Brain pericyte (primary cell): ENCODE results near the gene LMOD3.
A peak's percentile ranks its signal among the peaks of the same experiment; 100 is the strongest.

ENCODE experiments used
- DNase-seq: peaks from one replicate; pipeline ENCODE4 v3.0.0-alpha.2; 2012; ENCODE audit warnings: low read depth, low spot score

LMOD3 gene

DNA sequence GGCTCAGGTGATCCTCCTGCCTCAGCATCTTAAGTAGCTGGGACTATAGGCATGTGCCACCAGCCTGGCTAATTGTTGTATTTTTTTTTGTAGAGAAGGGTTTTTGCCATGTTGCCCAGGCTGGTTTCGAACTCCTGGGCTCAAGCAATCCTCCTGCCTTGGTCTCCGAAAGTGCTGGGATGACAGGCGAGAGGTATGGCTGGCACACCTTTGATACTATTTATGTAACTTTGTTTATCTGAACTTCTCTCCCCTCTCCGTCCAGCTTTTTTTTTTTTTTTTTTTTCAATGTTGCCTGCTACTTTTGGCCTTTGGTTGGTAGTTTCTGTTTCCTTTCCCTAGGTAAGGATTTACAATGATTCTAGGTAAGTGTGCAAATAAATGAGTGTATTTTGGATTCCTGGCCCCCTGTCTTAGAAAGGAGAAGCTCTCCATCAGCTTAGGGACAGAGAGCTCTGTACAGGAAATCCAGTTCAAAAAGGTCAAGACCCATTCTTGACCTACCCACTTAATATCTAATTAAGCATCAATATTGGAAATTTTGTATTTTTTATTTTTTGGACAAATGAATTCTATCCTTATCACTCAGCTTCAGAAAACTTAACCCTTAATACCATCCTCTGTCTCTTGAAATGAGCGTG, 30.9 kb downstream of the LMOD3 start:
- no peak for DNase-seq

DNA sequence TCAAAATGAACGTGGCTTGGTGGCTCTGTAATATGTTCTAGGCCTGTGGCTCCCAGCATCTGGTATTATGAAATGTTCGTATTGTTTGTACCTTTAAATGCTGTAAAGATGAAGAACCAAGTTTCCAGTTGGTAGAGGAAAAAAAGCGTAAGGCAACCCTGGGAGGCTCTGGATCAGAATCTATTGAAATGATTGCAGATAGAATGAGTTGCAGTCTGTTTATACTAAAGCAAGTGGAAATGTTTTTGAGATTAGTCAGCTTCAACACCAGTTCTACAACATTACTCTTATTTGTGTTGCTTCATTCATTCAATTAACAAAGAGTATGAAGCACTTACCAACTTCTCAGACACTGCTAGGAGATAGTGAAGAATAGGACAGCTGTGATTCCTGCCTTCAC, 32.4 kb downstream of the LMOD3 start:
- DNase-seq: no peak

DNA sequence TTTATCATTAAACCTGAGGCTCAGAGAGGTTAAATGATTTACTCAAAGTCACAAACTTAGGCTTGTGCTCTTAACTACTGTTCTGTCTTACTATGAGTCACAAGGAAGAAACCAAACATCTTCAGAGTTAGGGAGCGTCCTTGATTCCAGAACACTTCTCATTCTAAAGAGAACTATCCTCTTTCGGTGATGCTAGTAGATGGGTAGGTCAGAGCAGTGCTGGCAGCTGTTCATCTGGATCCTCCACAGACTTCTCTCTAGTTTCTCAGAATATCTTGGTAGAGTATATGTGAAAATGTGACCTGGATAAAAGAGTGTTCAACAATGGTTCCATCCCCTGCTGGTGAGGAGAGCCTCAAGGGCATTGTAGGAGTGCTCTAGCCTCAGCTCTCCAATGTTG, 34.3 kb downstream of the LMOD3 start:
- DNase-seq: no peak

DNA sequence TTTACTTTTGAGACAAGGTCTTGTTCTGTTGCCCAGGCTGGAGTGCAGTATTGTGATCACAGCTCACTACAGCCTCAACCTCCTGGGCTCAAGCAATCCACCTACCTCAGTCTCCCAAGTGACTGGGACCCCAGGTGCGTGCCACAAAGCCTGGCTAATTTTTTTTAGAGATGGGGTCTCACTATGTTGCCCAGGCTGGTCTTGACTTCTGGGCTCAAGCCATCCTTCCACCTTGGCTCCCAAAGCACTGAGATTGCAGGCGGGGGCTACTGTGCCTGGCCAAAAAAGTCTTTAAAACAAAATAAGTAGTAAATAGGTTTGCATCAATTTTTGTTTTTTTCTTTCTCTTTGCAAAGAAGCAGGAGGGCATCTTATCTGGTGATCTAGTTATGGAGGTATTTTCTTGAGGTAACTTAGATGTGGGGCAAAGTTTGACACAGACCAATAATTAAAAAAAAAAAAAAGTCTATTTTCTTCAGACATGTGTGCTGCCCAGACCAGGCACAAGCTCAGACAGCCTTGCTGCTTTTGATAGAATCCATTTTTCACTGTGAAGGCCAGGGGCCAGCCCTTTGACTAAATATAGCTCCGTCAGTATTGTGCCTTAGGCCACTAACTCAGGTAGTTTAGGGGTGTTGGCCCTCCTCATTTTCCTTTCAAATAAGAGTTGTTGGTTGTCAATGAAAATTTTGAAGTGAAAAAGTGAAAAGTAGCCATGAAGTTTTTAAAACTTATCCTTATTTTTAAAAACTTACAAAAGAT, 35.2 kb downstream of the LMOD3 start:
- DNase-seq: no peak

DNA sequence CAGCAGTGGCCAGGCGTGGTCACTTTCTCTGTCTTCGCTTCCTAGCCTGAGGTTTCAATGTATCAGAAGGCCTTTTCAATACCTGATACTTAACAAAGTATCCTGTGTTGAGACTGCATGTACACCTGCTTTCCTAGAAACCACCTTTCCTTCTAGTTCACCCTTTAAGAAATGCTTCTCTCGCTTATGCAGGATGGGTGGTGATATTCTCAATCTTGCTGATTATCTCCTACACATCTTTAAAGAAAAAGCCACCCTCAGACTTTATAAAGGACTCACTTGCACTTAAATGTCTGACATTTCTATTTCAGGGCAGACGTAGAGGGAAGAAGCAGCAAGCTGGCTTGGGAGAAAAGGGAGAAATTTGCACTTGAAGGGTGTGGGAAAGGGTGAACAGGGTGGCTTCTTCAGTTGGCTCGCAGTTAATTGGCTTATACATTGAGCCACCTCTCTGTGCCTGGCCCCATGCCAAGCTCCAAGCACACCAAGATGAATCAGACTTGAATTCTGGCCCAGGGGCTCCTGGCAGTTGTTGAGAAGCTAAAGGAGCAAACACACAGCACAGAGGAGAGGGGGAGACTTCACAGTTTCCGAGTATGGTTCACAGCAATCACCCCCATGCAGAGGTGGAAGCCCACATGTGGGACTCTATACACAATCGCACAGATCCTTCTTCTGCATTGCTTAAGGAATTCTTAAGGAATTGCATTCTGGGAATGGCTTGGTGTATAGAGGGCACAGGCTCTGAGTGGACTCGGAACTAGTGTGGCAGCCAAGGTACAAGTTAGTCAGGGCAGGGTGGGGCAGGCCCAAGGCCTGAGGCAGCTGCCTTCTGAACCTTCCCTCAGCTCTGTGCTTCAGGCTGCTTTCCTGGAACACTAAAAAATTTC, 36.3 kb downstream of the LMOD3 start:
- DNase-seq: no peak

DNA sequence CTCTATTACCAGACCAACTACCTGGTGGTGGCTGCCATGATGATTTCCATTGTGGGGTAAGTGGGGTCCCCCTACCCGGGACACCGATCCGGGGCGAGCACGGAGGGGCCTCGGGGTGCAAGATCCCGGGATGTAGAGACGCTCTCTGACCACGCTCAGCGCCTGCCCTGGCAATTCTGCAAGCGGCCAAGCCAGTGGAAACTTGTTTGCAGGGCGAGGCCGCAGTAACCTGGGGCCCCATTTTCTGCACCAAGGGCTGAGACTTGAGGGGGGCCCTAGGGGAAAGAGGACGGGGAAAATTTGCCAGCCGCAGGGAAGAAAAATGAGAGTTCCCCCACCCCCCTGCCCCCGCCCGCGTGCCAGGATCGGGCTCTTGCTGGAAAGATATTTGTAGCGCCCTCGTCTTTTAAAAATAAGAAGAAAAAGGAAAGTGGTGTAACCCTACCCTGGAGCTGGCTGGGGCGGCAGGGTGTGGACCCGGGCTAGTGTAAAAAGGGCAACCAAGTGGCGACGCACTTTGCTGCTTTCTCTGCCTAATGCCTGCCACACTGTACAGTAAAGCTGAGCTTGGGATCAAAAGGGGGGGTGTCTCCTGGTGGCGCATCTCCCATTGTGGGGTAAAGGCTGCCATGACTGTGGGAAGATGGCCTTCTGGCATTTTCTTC, 37.1 kb downstream of the LMOD3 start:
- no peak for DNase-seq

DNA sequence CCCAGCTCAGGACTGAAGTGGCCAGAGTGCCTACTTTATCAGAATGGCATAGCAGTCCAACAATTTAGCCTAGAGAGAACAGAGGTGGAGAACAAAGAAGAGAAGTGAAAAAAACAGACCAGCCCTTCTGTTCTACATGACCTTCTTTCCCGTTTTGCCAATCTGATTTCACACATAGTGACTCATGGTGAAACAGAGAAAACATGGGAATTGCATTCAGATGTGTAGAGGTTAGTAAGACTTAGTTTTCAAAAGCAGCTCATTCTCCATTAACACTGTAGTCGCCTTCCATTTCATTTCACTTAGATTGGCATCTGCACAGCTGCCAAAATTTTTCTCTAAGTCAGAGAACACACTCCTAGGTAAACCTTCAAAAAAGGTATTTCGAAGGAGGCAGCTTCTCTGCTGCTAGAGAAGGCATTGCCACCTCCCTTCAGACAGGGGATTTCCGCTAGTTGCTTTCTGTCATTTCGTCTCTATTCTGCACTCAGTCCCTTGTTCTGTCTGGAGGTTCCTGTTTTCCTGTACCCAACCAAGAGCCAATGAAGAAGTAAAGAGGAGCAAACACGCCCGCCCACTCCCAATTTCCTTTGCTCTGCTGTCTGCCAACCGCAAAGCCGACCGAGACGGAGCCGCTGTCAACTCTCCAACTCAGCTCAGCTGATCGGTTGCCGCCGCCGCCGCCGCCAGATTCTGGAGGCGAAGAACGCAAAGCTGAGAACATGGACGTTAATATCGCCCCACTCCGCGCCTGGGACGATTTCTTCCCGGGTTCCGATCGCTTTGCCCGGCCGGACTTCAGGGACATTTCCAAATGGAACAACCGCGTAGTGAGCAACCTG, 37.8 kb downstream of the LMOD3 start, which contains the start of gene ARL6IP5:
TSS of gene ARL6IP5 (plus strand) at position 612 of the 842 bp plus-strand sequence. CDS start at position 723, 111 bp downstream.
- peak; percentile 69 for DNase-seq

DNA sequence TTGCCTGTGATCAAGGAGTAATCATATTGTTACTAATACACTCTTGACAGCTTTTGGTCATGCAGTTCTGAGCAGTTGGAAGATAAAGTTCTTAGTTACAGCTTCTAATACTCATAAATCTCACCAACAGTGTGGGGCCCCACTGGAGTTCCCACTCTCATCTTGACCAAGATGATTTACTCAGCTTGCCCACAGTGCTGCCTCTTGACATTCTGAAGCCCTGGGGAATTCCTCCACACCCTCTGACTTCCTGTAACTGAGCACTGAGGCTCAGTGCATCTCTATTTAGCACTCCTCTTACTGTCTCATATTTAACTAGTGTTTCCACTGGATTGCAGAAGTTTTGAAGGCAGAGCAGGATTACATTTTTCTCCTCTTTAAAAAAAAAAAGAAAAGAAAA, 39.6 kb downstream of the LMOD3 start:
- DNase-seq: no peak

DNA sequence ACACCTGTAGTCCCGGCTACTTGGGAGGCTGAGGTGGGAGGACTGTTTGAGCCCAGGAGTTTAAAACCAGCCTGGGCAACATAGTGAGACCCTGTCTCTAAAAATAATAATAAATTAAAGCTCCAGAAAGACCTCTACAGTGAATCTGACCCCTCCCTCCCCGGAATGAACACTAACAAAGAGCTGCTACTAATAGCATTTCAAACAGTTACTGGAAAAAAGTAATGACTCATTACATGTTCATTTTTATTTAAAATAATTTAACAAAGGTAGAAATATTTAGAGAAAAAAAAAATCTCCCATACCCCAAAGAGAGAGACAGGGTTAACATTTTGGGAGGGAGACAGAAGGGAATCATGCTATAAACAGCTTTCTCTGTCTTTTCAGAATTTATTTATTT, 40.0 kb downstream of the LMOD3 start:
- DNase-seq: no peak

DNA sequence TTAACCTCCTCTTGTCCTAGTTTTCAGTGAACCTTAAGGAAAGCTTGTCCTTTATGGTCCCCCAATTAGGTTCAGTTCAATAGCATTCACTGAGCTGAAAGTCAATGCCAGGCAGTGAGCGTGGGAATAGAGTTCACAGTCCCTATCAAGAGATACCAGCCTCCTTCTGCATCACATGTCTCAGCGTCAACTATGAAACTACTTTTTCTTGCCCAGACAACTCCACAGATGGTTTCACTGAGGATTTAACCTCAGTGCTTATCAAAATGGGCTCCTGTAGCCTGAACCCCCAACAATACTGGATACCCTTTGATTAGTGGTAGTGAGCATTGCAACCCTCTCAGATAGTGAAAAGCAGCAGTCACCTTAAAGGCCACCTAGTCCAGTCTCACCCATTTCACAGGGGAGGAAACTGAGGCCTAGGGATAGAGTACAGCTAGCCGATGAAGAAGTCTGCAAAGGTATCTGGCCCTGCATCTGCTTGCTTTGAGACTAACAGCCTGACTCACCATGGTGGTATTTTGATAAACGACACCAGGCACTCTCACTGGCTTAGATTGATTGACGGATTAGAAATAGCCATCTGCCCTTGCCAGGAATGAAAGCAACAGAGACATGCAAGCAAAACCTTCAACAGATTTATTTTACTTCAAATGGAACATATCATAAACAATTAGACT, 40.7 kb downstream of the LMOD3 start:
- no peak for DNase-seq

DNA sequence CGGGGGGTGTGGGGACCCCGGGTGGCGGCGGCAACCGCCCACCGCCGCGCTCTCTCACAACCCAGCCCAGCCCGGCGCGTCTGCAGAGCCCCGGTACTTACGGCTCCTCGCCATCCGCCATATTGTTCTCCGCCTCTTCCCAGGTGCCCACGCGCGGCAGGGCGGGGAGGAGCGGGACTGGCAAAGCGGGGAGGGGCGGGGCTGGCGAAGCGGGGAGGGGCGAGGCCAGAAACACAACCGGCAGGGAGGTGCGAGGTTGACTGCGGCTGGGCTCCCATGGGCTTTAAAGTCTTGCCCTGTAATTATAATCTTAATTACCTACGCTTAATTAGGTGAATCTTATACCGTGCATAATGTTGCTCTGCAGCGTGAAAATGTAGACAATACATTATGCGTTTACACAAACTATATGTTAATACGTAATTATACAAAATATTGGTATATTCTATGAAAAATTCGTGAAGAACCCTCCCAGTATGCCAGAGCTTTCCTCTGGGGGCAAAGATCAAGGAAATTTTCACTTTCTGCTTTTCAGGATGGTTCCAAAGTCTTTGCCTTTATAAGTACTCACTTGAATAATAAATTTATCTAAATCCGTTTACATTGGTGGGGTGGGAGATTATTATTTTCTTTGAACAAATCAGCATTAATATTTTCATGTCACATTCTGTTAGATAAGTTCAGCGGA, 42.0 kb downstream of the LMOD3 start, which contains the start of gene UBA3:
TSS of gene UBA3 (minus strand) at position 133 of the 688 bp plus-strand sequence. CDS start at position 121, 12 bp downstream.
- no peak for DNase-seq

DNA sequence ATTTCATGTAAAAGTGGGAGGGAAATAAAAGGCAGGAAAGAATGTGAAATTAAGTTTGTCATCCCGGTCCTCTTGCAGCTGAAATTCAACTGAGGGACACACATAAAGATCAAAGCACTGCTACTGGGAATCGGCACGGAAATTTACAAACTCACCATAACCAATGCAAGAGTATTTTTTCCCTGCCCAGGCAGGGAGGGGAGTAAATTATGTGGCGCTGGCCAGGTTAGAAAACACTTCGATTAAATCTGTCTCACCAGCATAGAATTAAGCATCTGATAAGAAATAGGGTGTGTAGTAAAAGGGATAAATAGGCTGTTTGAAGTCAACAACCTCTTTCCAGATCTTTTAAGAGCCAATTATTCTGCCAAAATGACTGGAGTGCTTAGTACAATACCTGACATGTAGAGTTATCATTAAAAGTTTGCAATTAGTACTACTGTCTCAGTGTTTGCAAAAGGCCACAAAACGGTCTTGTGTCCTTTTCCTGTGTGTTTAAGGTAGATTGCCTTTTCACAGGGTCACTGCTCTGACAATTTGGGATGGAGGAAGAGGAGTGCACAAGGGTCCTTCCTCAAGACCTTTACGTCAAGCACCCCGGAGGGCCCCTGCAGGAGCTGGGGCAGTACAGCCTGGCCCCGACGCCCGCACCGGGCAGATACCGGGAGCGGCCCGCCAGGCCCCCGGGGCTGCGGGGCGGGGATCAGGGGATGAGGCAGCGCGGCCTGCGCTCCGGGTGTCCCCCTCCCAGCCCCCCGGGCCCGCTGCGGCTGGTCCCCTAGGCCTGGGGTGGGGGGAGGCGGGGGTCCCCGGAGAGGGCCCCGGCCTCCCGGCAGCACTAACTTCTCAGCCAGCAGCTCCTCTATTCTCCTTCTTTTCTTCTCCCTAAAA, 42.9 kb downstream of the LMOD3 start:
- no peak for DNase-seq

DNA sequence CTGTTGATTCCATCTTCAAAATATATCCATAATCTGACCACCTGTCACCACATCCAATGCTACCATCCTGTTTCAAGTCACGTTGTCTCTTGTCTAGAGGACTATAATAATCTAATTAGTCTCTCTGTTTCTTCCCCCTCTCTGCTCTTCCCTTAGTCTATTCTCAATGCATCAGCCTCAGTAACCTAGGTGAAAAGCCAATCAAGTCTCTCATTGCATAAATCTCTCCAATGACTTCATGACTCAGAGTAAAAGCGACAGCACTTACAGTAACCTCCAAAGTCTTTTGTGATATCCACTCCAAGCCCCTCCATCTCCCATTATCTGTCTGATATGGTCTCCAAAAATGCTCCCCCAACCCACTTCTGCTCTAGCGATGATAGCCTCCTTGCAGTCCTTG, 49.5 kb downstream of the LMOD3 start:
- no peak for DNase-seq

DNA sequence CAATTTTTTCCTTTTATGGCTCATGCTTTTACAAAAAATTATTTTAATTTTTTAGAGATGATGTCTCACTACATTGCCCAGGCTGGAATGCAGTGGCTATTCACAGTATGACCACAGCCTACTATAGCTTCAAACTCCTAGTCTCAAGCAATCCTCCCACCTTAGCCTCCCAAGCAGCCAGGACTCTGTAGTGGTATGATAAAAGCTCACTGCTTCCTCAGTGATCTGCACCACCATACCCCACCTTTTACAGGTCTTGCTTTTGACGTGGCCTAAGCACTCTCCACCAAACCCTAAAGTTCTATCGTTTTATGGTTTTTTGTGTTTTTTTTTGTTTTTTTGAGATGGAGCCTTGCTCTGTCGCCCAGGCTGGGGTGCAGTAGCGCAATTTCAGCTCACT, 56.3 kb downstream of the LMOD3 start:
- DNase-seq: no peak

DNA sequence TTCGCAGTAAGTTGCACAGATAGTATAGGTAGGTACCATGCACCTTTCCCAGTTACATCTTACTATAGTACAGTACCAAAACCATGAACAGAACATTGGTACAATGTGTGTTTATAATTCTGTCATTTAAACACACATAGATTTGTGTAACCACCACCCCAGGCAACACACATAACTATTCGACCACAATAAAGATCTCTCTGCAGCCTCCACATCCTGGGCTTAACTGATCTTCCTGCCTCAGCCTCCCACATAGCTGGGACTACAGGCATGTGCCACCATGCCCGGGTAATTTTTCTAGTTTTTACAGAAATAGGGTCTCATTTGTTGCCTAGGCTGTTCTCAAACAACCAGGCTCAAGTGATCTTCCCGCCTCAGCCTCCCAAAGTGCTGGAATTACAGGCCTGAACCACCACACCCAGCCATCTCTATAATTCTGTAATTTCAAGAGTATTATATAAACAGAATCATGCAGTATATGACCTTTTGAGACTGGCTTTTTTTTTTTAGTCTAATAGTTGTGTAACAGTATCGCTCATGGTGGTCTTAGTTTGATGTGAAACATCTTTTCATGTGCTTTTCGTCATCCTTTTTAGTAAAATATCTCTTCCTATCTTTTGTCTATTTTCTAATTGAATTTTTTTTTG, 57.0 kb downstream of the LMOD3 start:
- DNase-seq: no peak

DNA sequence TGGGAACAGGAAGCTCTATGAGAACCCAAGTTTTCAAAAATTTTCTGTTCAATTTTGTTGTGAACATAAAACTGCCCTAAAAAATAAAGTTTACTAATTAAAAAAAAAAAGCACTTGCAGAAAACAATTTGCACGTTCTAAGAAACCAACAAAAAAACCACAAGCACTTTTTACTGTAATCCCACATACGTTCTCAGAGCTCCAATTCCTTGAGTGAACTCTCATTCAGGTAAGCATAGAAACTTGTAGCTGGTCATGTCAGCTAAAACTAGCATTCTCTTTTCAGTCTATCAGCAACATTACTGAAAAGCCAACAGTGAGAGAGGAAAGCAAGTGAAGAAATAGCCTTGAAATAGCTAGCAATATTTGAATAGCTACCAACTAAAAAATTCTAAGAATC, 58.8 kb downstream of the LMOD3 start:
- no peak for DNase-seq

DNA sequence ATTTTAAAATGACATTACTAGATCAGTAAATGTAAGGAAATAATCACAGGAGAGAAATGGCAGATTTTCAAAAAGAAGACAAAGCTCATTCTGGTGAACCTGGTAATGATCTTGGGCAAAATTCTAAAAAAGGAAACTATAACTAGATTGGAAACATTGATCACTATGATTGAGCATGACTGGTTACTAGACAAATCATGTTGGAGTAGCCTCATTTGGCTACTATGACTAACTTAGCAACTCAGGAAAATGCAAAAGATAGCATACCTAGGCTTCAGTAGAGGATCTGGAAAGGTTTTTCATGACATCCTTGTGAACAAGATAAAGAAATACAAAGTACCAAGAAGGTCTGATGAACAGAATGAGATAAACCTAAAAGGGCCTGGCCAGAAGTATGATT, 62.7 kb downstream of the LMOD3 start:
- DNase-seq: no peak

DNA sequence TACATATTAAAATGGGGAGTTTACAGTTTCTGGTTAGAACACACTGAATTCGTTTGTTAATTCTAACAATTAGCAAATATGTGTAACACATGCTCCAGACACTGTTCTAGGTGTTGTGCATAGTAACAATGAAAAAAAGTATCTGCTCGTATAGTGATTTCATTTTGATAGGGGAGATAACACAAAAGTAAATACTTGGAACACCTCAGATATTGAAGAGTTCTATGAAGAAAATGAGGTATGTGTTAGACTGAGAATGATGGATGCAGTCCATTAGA, 63.5 kb downstream of the LMOD3 start:
- DNase-seq: no peak
